MM.1S (cell line): ENCODE results near the gene RAX.
"Not testable (repeated sequence)": the region's sequence is repeated elsewhere in the genome, so short reads cannot be mapped to it uniquely, and the experiment has no call there.

Experiments used
- DNase-seq: peaks from one replicate; pipeline ENCODE4 v3.0.0-alpha.2; 2015
- H2AFZ ChIP-seq: fragments of 300-600 bp; sonication (generic); 2 replicates; pipeline ENCODE4 v1.6.0; 2016; ENCODE audit warnings: antibody characterized with exemption, low read length
- H3F3A ChIP-seq: fragments of 300-600 bp; sonication (generic); 2 replicates; pipeline ENCODE4 v1.6.1; 2016; ENCODE audit warnings: mild to moderate bottlenecking, antibody characterized with exemption, low read length, moderate library complexity, mixed read lengths; ENCODE audit not compliant: insufficient read depth
- H3K27ac ChIP-seq: fragments of 300-600 bp; sonication (generic); 2 replicates; pipeline ENCODE4 v1.5.1; 2016; ENCODE audit warnings: mild to moderate bottlenecking, low read length
- H3K27me3 ChIP-seq: fragments of 300-600 bp; sonication (generic); replicated peaks from 2 replicates; pipeline ENCODE4 v1.6.0; 2016; ENCODE audit warnings: low read length; ENCODE audit not compliant: insufficient read depth
- H3K36me3 ChIP-seq: fragments of 300-600 bp; sonication (generic); replicated peaks from 2 replicates; pipeline ENCODE4 v1.6.1; 2016; ENCODE audit warnings: mild to moderate bottlenecking, low read length, mixed read lengths; ENCODE audit not compliant: insufficient read depth
- H3K4me1 ChIP-seq: fragments of 300-600 bp; sonication (generic); 2 replicates; pipeline ENCODE4 v1.6.1; 2016; ENCODE audit warnings: low read length, mixed read lengths
- H3K4me2 ChIP-seq: fragments of 300-600 bp; sonication (generic); 2 replicates; pipeline ENCODE4 v1.6.0; 2016; ENCODE audit warnings: low read depth, low read length
- H3K4me3 ChIP-seq: fragments of 300-600 bp; sonication (generic); 2 replicates; pipeline ENCODE4 v1.5.1; 2016; ENCODE audit warnings: low read length, mixed read lengths
- H3K79me2 ChIP-seq: fragments of 300-600 bp; sonication (generic); 2 replicates; pipeline ENCODE4 v1.6.1; 2016; ENCODE audit warnings: mixed run types, low read length, mixed read lengths
- H3K9ac ChIP-seq: fragments of 300-600 bp; sonication (generic); 2 replicates; pipeline ENCODE4 v1.6.1; 2016; ENCODE audit warnings: low read length, mixed read lengths
- H3K9me2 ChIP-seq: fragments of 300-600 bp; sonication (generic); replicated peaks from 2 replicates; pipeline ENCODE4 v1.6.1; 2016; ENCODE audit warnings: mild to moderate bottlenecking, low read length, mixed read lengths; ENCODE audit not compliant: insufficient read depth
- H3K9me3 ChIP-seq: fragments of 300-600 bp; sonication (generic); replicated peaks from 2 replicates; pipeline ENCODE4 v1.6.1; 2016; ENCODE audit warnings: mild to moderate bottlenecking, low read length, mixed read lengths; ENCODE audit not compliant: insufficient read depth
- H4K20me1 ChIP-seq: fragments of 300-600 bp; sonication (generic); 2 replicates; pipeline ENCODE4 v1.6.1; 2016; ENCODE audit warnings: mild to moderate bottlenecking, low read length, moderate library complexity, mixed read lengths; ENCODE audit not compliant: insufficient read depth
- CTCF ChIP-seq: fragments of 300-600 bp; sonication (generic); IDR thresholded peaks from 2 replicates; pipeline ENCODE4 v1.5.1; 2016; ENCODE audit warnings: antibody characterized with exemption, low read length, mixed read lengths
- EZH2 ChIP-seq: fragments of 300-600 bp; sonication (generic); optimal IDR thresholded peaks from 2 replicates; pipeline ENCODE3; 2017; ENCODE audit warnings: low read depth, mild to moderate bottlenecking, antibody characterized with exemption, low read length, mixed read lengths
- EZH2phosphoT487 ChIP-seq: fragments of 300-600 bp; sonication (generic); IDR thresholded peaks from 2 replicates; pipeline ENCODE4 v1.6.1; 2018; ENCODE audit warnings: antibody characterized with exemption, low read length

Gene RAX

DNA sequence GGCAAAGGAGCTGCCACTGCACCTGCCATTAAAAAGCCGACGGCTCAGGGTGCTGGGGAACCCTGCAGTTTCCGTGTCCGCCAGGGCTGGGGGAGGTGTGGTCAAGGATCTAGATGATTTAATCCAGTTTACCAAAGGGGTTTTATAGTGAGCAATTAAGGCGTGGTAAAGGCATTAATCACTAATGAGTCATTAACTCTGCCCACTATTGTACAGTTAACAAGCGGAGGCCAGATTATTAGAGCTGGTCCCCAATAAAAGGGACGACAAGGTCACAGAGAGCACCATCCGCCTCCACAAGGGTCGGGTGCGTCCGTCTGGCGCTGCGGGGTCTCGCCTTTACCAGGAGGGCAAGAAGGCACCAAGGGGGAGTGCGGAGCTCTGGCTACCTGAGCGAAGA lies 9.6 kb downstream of the RAX start:
- Histone ChIP-seq H3K36me3 (no peaks in the 10 kb centered on the region), H4K20me1 (no peaks in the 10 kb centered on the region), H3F3A (no peaks in the 10 kb centered on the region), H3K4me1 (no peaks in the 10 kb centered on the region), H3K27me3 (peaks cover 29% of the 10 kb centered on the region), H3K79me2 (no peaks in the 10 kb centered on the region), H3K4me2 (no peak overlapping the region), H3K9ac (no peak overlapping the region), H3K9me3 (no peaks in the 10 kb centered on the region), H3K27ac (no peak overlapping the region), H3K9me2 (no peaks in the 10 kb centered on the region), H3K4me3 (no peak overlapping the region), H2AFZ (no peak overlapping the region)
- DNase-seq: no peak
- TF ChIP-seq EZH2 (no peak), EZH2phosphoT487 (no peak), CTCF (no peak)

GRCh38 chr18:59262243-59262642 lies 11.0 kb downstream of the RAX start:
- not testable (repeated sequence) for DNase-seq

DNA sequence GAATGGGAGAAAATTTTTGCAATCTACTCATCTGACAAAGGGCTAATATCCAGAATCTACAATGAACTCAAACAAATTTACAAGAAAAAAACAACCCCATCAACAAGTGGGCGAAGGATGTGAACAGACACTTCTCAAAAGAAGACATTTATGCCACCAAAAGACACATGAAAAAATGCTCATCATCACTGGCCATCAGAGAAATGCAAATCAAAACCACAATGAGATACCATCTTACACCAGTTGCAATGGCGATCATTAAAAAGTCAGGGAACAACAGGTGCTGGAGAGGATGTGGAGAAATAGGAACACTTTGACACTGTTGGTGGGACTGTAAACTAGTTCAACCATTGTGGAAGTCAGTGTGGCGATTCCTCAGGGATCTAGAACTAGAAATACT lies 11.4 kb downstream of the RAX start:
- not testable (repeated sequence) for H3K27ac ChIP-seq, H3K9me2 ChIP-seq, H2AFZ ChIP-seq, H3K9me3 ChIP-seq, H3K79me2 ChIP-seq, DNase-seq, H3K4me2 ChIP-seq, H4K20me1 ChIP-seq, H3F3A ChIP-seq, H3K4me3 ChIP-seq, H3K9ac ChIP-seq, H3K36me3 ChIP-seq, H3K4me1 ChIP-seq
- peaks cover 17% of the 10 kb centered on the region for H3K27me3 ChIP-seq

More at GRCh38 chr18:59262243-59262642, 11.0 kb downstream of the RAX start:
- H3K9me2 ChIP-seq, H3K4me1 ChIP-seq, H3K36me3 ChIP-seq, H3K9ac ChIP-seq, H3K27ac ChIP-seq, H3K79me2 ChIP-seq, H3K4me2 ChIP-seq, H3F3A ChIP-seq, H3K9me3 ChIP-seq, H2AFZ ChIP-seq, H4K20me1 ChIP-seq, H3K4me3 ChIP-seq: not testable (repeated sequence)
- peaks cover 21% of the 10 kb centered on the region for H3K27me3 ChIP-seq

- H3K4me2 ChIP-seq, DNase-seq: not testable (repeated sequence)
Measured at GRCh38 chr18:59255491-59255890, 17.8 kb downstream of the RAX start.

DNA sequence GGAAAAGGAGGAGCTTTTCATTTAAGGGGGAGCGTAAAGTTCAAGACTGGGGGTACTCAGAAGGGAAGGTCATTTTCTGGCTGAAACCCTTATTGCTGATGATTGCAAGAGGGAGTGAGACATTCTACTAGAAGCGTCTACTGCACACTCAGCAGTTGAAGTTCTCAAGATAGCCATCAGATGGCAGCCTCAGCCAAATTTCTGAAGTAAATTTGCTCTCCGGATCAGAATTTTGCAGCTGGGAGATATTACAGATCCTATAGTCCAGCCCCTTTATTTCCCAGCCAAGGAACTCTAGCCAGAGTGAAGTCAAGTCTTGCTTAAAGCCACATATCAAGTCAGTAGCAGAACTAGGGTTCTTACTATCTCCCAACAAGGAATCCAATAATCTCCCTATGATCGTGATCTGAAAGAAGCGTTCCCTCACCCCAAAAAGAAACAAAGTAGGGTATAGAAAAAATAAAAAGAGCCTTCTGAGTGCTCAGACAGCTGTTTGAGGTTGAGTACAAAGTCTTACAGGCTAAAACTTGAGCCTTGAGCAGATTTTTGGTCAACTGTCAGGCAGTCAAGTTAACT lies 24.0 kb downstream of the RAX start:
- no peaks in the 10 kb centered on the region for H3K36me3 ChIP-seq
- no peaks in the 10 kb centered on the region for H3K79me2 ChIP-seq
- no peak overlapping the region for H3K4me3 ChIP-seq
- H3K9ac ChIP-seq: no peak overlapping the region
- no peak overlapping the region for H3K4me2 ChIP-seq
- no peaks in the 10 kb centered on the region for H3K27me3 ChIP-seq
- H3K9me3 ChIP-seq: no peaks in the 10 kb centered on the region
- DNase-seq: peak; percentile 70
- no peaks in the 10 kb centered on the region for H4K20me1 ChIP-seq
- H3F3A ChIP-seq: no peaks in the 10 kb centered on the region
- no peak overlapping the region for H3K27ac ChIP-seq
- no peak overlapping the region for H2AFZ ChIP-seq
- no peaks in the 10 kb centered on the region for H3K9me2 ChIP-seq
- no peaks in the 10 kb centered on the region for H3K4me1 ChIP-seq
- TF ChIP-seq EZH2 (no peak), CTCF (peak; percentile 77)

More at GRCh38 chr18:59255491-59255890, 17.8 kb downstream of the RAX start:
- not testable (repeated sequence) for H3K9me2 ChIP-seq, H3K79me2 ChIP-seq, H3F3A ChIP-seq, H3K27me3 ChIP-seq, H3K4me1 ChIP-seq, H3K9me3 ChIP-seq, H3K4me3 ChIP-seq, H3K9ac ChIP-seq, H3K27ac ChIP-seq, H4K20me1 ChIP-seq, H3K36me3 ChIP-seq, H2AFZ ChIP-seq
